ENCODE results near the gene C15orf62.

The C15orf62 gene

DNA sequence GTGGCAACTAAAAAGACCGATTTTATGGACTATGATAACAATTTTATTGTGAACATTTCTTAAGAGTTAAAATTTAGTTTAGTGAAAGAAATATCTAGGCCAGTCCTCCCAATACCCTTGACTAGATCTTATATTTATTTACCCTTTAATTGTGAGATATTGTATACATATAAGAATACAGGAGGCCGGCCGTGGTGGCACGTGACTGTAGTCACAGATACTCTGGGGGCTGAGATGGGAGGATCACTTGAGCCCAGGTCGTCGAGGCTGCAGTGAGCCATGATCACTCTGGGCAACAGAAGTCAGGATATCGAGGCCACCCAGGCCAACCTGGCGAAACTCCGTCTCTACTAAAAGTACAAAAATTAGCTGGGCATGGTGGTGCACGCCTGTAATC is 14.0 kb upstream of the C15orf62 start:
- DNase-seq (ENCODE audit: low read depth in 2 of 2), result no peak

- no peak for DNase-seq (ENCODE audit: low read depth in 2 of 2)
Measured at GRCh38 chr15:40756938-40757337, 12.8 kb upstream of the C15orf62 start.

DNA sequence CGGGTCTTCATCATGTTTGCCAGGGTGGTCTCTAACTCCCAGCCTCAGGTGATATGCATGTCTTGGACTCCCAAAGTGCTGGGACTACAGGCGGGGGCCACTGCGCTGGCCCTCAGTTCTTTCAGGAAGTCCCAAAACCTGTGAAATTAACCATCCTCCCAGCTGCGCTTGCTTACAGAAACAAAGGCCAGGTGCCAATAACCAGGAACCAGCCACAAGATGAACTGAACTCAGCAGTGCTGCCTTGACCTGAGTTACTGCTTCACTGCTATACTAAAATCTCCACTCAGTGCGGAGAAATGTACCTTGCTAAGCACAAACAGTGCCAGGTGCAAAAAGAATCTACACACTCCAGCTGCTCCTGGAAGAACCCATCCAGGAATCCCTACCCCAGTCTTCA is 9.8 kb upstream of the C15orf62 start:
- no peak for DNase-seq (ENCODE audit: low read depth in 2 of 2)

- peak in 1 of 2 donors; percentile 49 for DNase-seq (ENCODE audit: low read depth in 2 of 2)
Measured at GRCh38 chr15:40762919-40763800, 6.6 kb upstream of the C15orf62 start.

DNA sequence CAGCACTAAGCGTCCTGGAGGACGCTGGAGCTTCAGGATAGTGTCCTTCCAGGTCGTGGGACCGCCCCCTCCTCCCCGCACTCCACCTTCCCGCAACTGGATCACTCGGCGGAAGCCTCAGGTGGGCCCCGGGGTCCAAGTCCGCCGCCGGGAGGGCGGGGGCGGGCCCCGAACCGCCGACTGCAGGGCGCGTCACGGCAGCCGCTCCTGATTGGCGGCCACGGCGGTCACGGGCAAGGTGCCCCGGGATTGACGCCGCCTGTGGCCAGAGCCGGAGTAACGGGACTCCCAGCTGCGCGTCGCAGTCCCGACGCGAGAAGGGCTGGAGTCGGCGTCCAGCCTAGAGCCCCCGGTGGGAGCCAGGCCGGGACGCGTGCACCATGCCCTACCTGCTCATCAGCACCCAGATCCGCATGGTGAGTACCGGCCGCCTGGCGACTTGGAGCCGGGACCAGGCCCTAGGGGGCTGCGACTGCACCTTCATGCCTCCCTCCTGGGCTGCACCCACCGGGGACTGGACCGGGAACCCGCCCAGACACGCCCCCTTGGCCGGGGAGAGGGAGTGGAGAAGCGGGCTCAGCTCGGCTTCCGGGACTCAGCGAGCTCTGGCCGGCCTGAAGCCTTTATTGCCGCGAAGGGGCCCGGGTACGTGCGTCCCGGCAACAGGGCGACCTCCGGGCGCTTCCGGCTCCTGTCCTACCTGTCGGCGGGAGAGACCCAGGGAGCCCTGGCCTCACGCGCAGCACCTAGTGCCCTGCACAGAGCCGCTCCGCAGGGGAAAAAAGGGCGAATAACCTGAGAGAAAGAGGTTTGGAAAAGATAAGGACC is 5.8 kb upstream of the C15orf62 start, which contains the start of gene GCHFR:
GCHFR (plus strand) TSS at position 268 of the 828 bp plus-strand sequence; CDS start at position 381, 113 bp downstream.
- DNase-seq (ENCODE audit: low read depth in 2 of 2), result peak in 1 of 2 donors; percentile 59

DNA sequence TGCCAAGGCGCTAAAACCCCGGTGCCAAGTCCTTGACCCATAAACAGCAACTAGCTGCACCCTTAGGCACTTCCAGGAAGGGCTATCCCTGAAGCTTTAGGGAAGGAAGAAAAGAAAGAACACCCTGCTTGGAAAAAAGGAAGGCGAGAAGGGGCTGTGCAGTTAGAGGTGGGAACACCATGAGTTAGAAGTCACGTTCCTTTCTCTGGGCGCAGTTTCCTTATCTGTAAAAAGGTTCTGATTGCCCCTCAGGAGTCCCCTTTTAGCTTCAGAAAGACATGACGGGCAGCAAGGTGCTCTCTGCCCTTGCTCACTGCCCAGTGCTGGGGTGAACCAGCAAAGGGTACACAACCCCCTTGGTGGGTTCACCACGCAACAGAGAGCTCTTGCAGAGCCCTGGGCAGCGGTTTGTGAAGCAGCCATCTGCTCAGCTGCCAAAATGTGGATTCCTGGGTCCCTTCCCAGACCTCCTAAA is 5.1 kb upstream of the C15orf62 start:
- DNase-seq (ENCODE audit: low read depth in 2 of 2), result no peak

- DNase-seq (ENCODE audit: low read depth in 2 of 2), result no peak
Measured at GRCh38 chr15:40766194-40766815, 3.5 kb upstream of the C15orf62 start.

DNA sequence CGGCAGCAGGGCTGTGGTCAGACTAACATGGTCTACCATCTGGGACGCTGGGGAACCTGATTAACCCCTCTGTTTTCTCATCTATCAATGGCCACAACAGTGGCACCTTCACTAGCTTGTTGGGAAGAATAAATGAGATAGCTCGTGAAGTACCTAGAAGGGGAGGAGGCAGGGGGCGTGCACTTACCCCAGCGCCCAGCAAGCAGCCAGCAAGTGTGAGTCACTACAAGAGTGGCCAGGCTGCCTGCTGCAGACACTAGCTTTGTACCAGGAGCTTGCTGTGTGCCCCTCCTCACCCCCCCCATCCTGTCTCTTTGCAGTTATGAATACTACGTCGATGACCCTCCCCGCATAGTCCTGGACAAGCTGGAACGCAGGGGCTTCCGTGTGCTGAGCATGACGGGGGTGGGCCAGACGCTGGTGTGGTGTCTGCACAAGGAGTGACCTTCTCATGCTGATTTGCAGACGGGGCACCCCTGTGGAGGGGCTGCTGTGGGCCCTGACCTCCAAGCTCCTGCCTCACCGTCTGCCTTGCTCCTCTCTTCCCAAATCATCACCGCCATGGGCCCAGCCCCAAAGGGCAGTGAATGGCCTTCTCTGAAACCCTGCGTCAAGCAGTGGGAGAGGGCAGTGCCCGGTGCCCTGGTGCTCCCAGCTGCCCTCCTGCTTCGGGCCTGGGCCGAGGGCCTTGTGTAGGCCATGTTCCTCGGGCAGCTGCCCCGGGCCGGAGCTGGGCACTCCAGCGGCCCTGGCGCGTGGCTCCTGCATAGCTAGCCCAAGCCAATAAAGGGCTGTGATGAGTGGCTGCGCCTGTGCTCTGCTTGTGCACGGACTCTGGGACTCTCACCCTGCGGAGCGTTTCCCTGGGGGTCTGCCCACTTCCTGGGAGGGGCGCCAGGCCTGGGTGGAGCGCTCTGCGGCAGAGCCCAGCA is 2.6 kb upstream of the C15orf62 start:
- DNase-seq (ENCODE audit: low read depth in 2 of 2), result no peak

DNA sequence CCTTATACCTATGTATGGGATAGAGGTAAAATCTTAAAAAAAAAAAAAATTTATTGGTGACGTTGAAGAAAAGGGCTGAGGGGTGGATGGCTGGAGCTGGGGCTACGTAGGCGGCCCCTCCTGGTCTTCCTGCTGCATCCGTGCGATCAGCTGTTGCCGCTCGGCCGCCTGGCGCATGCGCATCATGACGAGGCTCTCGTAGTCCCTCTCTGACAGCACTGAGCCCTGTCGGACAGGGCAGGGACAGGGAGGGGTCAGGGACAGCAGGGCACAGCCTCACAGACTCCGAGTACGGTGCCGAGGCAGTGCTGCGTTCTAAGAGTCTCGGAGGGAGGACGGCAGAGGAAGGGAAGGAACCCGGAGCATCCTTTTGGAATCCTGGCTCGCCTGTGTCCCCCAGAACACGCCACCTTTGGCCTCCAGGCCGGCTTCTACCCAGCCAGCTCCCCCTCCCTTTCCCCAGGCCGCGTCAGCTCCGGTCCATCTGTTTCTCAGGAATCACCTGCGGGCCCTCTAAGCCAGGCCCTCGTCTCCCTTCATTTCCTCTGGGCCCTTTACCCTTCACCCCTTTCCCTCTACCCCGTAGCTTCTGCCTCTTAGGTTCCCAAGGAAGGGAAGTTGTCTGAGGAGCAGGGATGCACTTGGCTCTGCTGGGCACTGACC is 1.8 kb upstream of the C15orf62 start:
- no peak for DNase-seq (ENCODE audit: low read depth in 2 of 2)

GRCh38 chr15:40768521-40769273 is 1.1 kb upstream of the C15orf62 start:
- DNase-seq (ENCODE audit: low read depth in 2 of 2), result no peak

DNA sequence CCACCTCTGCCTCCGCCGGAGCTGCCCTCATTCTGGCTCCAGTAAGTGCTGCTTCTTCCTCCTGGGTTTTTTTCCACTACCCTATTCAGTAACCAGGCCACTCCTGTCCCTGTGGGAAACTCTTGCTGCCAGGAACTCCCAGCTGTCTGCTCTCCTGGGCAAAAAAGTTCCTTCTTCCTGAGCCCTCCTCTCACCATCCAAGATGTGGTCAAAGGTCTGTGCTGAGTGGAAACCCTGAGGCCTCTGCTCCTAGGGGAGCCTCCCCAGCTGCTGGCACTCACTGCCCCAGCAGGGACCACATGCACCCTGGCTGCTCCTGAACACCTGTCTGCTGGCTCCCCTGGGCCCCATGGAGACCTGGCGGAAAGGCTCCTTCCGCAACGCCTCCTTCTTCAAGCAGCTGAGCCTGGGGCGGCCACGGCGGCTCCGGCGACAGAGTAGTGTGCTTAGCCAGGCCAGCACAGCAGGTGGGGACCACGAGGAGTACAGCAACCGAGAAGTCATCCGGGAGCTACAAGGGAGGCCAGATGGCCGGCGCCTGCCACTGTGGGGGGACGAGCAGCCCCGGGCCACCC is 454 bp downstream of the C15orf62 start:
- no peak for DNase-seq (ENCODE audit: low read depth in 2 of 2)

GRCh38 chr15:40771242-40771641 is 1.5 kb downstream of the C15orf62 start:
- no peak for DNase-seq (ENCODE audit: low read depth in 2 of 2)

DNA sequence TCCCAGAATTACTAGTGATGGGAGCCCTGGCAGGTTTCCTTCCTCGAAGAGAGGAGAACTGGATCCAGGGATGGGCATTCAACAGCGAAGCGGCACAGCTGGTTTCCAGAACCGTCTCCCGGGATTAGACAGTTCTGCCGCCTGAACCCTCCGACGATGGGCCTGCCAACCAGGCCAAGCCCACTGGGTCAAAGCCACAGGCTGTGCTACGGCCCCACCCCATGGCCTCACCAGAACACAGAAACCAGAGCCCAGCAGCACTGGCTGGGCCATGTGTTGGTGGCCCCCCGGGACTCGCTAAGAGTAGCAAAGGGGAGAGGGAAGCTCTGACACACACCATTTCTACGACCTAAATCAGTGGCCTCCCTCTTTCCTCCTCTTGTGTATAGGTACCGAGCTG is 2.2 kb downstream of the C15orf62 start:
- no peak for DNase-seq (ENCODE audit: low read depth in 2 of 2)

DNA sequence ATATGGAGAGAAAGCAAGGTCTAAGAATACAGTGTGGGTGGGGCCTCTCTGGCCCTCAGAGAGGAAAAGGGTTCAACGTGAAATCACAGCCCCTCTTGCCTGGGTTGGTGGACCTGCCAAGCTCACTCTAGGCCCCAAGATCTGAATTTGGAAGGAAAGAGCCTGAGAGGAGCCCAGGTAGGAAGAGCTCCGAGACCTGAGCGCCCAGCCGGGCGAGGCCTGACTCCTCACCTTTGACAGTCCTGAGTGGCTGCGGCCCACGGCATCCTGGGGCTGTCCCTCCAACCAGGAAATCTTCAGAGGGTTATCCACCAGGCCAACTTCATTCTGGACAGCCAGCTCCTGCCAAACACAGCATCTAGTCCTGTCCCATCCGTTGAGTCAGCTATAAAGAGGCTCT is 3.7 kb downstream of the C15orf62 start:
- DNase-seq (ENCODE audit: low read depth in 2 of 2), result no peak

- DNase-seq (ENCODE audit: low read depth in 2 of 2), result no peak
Measured at GRCh38 chr15:40773902-40774301, 4.1 kb downstream of the C15orf62 start.

DNA sequence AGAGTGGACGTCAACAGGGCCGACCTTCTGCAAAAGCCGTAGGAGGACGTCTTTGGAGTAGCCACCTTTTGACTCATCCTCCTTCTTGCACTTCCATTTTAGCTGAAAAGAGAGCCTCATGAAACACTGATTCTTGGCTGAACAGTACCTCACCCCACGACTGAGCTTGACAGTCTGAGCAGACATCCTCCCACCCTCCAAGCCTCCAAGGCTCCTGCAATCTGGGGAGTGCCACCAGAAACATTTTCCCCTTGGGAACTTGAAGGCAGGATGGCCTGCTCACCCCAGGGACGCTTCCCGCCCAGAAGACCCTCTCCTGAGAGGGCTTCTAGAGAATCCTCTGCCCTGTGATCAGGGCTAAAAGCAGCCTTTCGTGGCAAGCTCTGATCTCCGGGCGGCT is 5.2 kb downstream of the C15orf62 start:
- DNase-seq (ENCODE audit: low read depth in 2 of 2), result no peak

GRCh38 chr15:40775740-40776536 is 6.2 kb downstream of the C15orf62 start:
- no peak for DNase-seq (ENCODE audit: low read depth in 2 of 2)

GRCh38 chr15:40776537-40777141 is 6.9 kb downstream of the C15orf62 start:
- no peak for DNase-seq (ENCODE audit: low read depth in 2 of 2)
